Body of pancreas (tissue), 4 donors: ENCODE measurements around the gene RFFL. TPM values are rescaled to one million over a fixed set of nuclear protein-coding genes. Genes with fewer than 3 reads are reported as not detected.
"Not testable (repeated sequence)": the region's sequence is repeated elsewhere in the genome, so short reads cannot be mapped to it uniquely, and the experiment has no call there.

Source experiments
- ATAC-seq: fragments of 150-250 bp; one replicate; pipeline ENCODE4 v1.9.1; 2016
- DNase-seq, 4 donors: peaks; one replicate each; pipeline ENCODE4 v3.0.0-alpha.2; 2019
- H3K27ac ChIP-seq, 4 donors: fragments of 200-600 bp; sonication (generic); 1 replicate in 3 of 4; 2 replicates in 1 of 4; pipeline versions ENCODE4 v1.5.1 to v1.6.1; 2016 to 2019; ENCODE audit warnings: mild to moderate bottlenecking in 1 of 4, mixed read lengths in 1 of 4, moderate library complexity in 1 of 4
- H3K27me3 ChIP-seq, 2 donors: fragments of 200-600 bp; sonication (generic); one replicate each; pipeline ENCODE4 v1.6.0; 2016; ENCODE audit warnings: mild to moderate bottlenecking in 1 of 2
- H3K36me3 ChIP-seq, 2 donors: fragments of 200-600 bp; sonication (generic); replicated peaks in 1 of 2; 2 replicates each; pipeline ENCODE4 v1.5.1; 2016; ENCODE audit warnings: low read depth in 2 of 2; ENCODE audit not compliant: insufficient read depth in 1 of 2
- H3K4me1 ChIP-seq: fragments of 200-600 bp; sonication (generic); one replicate; pipeline ENCODE4 v1.6.0; 2016
- H3K4me3 ChIP-seq, 2 donors: fragments of 200-600 bp; sonication (generic); 1 replicate in 1 of 2; 2 replicates in 1 of 2; pipeline ENCODE4 v1.5.1; 2016 to 2019
- H3K9me3 ChIP-seq, 3 donors: fragments of 200-600 bp; sonication (generic); 1 replicate in 2 of 3; 2 replicates in 1 of 3; pipeline ENCODE4 v1.5.1; 2016
- POLR2A ChIP-seq, 3 donors: fragments of 450-650 bp; IDR thresholded peaks; one replicate each; pipeline ENCODE4 v1.6.1; 2016; ENCODE audit warnings: antibody characterized with exemption in 3 of 3, mild to moderate bottlenecking in 2 of 3
- WGBS, 2 donors: methylation state at CpG; one replicate each; pipeline ENCODE4 v1.1.5; 2017; 5-methylcytosine and 5-hydroxymethylcytosine counted together
- intact Hi-C: fragments of 100-400 bp; cut with DNase I; formaldehyde crosslinking; loops from one replicate; pipeline ENCODE4 v1.15.1; 2023
- total RNA-seq, 2 donors: library from RNA; depleted of rRNA; stranded (reverse); fragments of >200 nt; gene quantifications; one replicate each; pipeline ENCODE4 v1.1.0, GENCODE V29; 2016
- TF ChIP-seq, protein P1 (sequence below), 7 experiments: fragments of 450-650 bp in 4 of 7; fragments of 200-600 bp in 3 of 7; sonication (generic) in 3 of 7; IDR thresholded peaks; one replicate each; pipeline ENCODE4 v1.5.1; 2016 to 2019; ENCODE audit warnings: antibody characterized with exemption in 7 of 7

RFFL gene
- total RNA-seq, 2 donors from 2014 or later = 11.9 to 17.8 TPM

DNA sequence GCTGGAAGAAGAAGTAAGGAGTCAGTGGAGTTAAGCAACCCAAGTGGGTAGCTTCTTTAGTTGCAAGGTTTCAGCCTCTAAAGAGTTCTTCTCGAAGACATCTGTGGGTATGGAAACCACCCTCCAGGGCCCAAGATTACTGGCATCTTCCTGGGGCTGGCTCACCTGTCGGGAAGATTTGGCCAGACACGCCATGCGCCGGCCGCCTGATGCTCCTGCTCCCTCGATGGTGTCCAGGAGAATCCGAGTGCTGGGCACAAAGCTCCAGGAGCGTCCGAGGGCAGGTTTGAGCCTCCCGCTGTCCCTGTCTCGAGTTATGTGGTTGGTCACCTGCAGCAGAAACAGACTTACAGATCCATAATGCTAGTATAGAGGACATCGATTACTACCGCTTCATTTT lies 37.5 kb upstream of the RFFL start:
- H3K27me3 ChIP-seq = no peaks in the 10 kb centered on the region
- 92 to 93% methylated on average over 11 to 14 of the region's 14 CpGs for WGBS, 2 donors
- TF ChIP-seq POLR2A (IDR thresholded peaks at IDR 0.05) = no peak
- TF ChIP-seq, protein P1, sequence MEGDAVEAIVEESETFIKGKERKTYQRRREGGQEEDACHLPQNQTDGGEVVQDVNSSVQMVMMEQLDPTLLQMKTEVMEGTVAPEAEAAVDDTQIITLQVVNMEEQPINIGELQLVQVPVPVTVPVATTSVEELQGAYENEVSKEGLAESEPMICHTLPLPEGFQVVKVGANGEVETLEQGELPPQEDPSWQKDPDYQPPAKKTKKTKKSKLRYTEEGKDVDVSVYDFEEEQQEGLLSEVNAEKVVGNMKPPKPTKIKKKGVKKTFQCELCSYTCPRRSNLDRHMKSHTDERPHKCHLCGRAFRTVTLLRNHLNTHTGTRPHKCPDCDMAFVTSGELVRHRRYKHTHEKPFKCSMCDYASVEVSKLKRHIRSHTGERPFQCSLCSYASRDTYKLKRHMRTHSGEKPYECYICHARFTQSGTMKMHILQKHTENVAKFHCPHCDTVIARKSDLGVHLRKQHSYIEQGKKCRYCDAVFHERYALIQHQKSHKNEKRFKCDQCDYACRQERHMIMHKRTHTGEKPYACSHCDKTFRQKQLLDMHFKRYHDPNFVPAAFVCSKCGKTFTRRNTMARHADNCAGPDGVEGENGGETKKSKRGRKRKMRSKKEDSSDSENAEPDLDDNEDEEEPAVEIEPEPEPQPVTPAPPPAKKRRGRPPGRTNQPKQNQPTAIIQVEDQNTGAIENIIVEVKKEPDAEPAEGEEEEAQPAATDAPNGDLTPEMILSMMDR (IDR thresholded peaks at IDR 0.05) = no peak
- no peak for DNase-seq
- peaks cover 0 to 7% of the 10 kb centered on the region in 2 donors for H3K36me3 ChIP-seq
- H3K9me3 ChIP-seq = no peaks in the 10 kb centered on the region
- intact Hi-C loops = no loop called here
- H3K27ac ChIP-seq = no peak overlapping the region
- ATAC-seq = no peak
- no peaks in the 10 kb centered on the region for H3K4me1 ChIP-seq
- no peak overlapping the region for H3K4me3 ChIP-seq

GRCh38 chr17:35099908-35100307 lies 36.4 kb upstream of the RFFL start:
- Histone ChIP-seq H3K36me3 (peaks cover 0 to 5% of the 10 kb centered on the region in 2 donors), H3K27ac (no peak overlapping the region), H3K4me1 (no peaks in the 10 kb centered on the region), H3K4me3 (no peak overlapping the region), H3K27me3 (no peaks in the 10 kb centered on the region), H3K9me3 (no peaks in the 10 kb centered on the region)
- intact Hi-C loops = no loop called here
- TF ChIP-seq POLR2A (IDR thresholded peaks at IDR 0.05) = no peak
- TF ChIP-seq, protein P1 (IDR thresholded peaks at IDR 0.05) = no peak
- no peak for ATAC-seq
- 81 to 92% methylated on average over 3 of the region's 3 CpGs for WGBS, 2 donors
- no peak for DNase-seq

GRCh38 chr17:35097776-35098175 lies 34.3 kb upstream of the RFFL start:
- no peaks in the 10 kb centered on the region for H3K9me3 ChIP-seq
- no peaks in the 10 kb centered on the region for H3K27me3 ChIP-seq
- peaks cover 0 to 5% of the 10 kb centered on the region in 2 donors for H3K36me3 ChIP-seq
- no peak for TF ChIP-seq POLR2A (IDR thresholded peaks at IDR 0.05)
- WGBS, 2 donors = 97% methylated on average over 2 of the region's 2 CpGs
- no peak overlapping the region for H3K27ac ChIP-seq
- intact Hi-C loops = no loop called here
- ATAC-seq (no peak), DNase-seq (no peak)
- H3K4me1 ChIP-seq = no peaks in the 10 kb centered on the region
- no peak overlapping the region for H3K4me3 ChIP-seq

GRCh38 chr17:35095741-35096140 lies 32.2 kb upstream of the RFFL start:
- H3K27me3 ChIP-seq = no peaks in the 10 kb centered on the region
- 100% methylated on average over 1 of the region's 1 CpG for WGBS, 2 donors
- H3K27ac ChIP-seq = no peak overlapping the region
- H3K9me3 ChIP-seq = no peaks in the 10 kb centered on the region
- peaks cover 0 to 4% of the 10 kb centered on the region in 2 donors for H3K36me3 ChIP-seq
- no peak for ATAC-seq
- intact Hi-C loops = no loop called here
- no peak overlapping the region for H3K4me3 ChIP-seq
- TF ChIP-seq, protein P1 (IDR thresholded peaks at IDR 0.05) = no peak
- no peak for TF ChIP-seq POLR2A (IDR thresholded peaks at IDR 0.05)
- no peak for DNase-seq
- no peaks in the 10 kb centered on the region for H3K4me1 ChIP-seq

DNA sequence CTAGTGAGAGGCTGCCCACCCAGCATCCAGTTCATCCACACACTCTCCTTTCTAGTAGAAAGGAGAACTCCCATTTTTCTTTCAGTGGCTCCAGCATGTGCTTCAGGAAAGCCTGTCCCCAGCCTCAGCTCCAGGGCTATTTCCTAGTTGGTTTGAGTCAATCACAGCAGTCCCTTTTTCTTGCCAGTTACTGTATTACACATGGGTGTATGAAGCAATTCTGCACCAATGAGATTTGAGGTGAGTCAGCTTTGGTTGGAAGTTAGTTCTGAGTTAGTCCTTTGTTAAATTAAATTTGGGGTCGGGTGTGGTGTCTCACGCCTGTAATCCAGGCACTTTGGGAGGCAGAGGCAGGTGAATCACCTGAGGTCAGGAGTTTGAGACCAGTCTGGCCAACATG lies 31.4 kb upstream of the RFFL start:
- no peak overlapping the region for H3K4me3 ChIP-seq
- H3K27me3 ChIP-seq = no peaks in the 10 kb centered on the region
- peaks cover under 1% of the 10 kb centered on the region for H3K4me1 ChIP-seq
- H3K36me3 ChIP-seq = peaks cover 0 to 3% of the 10 kb centered on the region in 2 donors
- no peak for DNase-seq
- TF ChIP-seq, protein P1 (IDR thresholded peaks at IDR 0.05) = no peak
- H3K9me3 ChIP-seq = no peaks in the 10 kb centered on the region
- no peak overlapping the region for H3K27ac ChIP-seq
- 70 to 82% methylated on average over 2 of the region's 2 CpGs for WGBS, 2 donors
- intact Hi-C loops = no loop called here
- ATAC-seq = no peak

- H3K4me3 ChIP-seq, H3K9me3 ChIP-seq, H3K27ac ChIP-seq, H3K36me3 ChIP-seq, H3K27me3 ChIP-seq, intact Hi-C loops, ATAC-seq, DNase-seq: not testable (repeated sequence)
- WGBS, 2 donors = 87 to 90% methylated on average over 11 of the region's 11 CpGs
- peaks cover 25% of the 10 kb centered on the region for H3K4me1 ChIP-seq
Observed at GRCh38 chr17:35090707-35091106, 27.2 kb upstream of the RFFL start.
